PC-3 (cell line): Measurements from ENCODE around the gene GPC5. TPM values are rescaled to one million over a fixed set of nuclear protein-coding genes. Genes with fewer than 3 reads are reported as not detected.

Experiments used
- ATAC-seq: fragments of 200-7000 bp; cut with Tn5 transposase; 2 replicates; pipeline ENCODE4 v1.9.1; 2020; ENCODE audit warnings: mild to moderate bottlenecking, moderate library complexity
- BruUV-seq: library from RNA; stranded (reverse); fragments of 400-500 nt; replicated peaks from 2 replicates; lab custom pipeline; 2021; lab: Mats Ljungman, UMichigan
- CTCF ChIA-PET: fragments of 300-600 bp; sonication (Branson Sonifier 250); formaldehyde crosslinking; loops from one replicate; lab custom pipeline; 2022; ENCODE audit warnings: antibody characterized with exemption; lab: Charles Lee
- POLR2A ChIA-PET: fragments of 300-600 bp; sonication (Branson Sonifier 250); formaldehyde crosslinking; loops from one replicate; lab custom pipeline; 2022; ENCODE audit warnings: antibody characterized with exemption; ENCODE audit not compliant: unreplicated experiment; lab: Charles Lee
- DNase-seq: peaks from one replicate; pipeline ENCODE4 v3.0.0-alpha.2; 2015
- H2AFZ ChIP-seq: fragments of 300-600 bp; sonication (generic); 2 replicates; pipeline ENCODE4 v1.6.0; 2016; ENCODE audit warnings: antibody characterized with exemption, low read length
- H3F3A ChIP-seq: fragments of 300-600 bp; sonication (generic); one replicate; pipeline ENCODE4 v1.6.0; 2017; ENCODE audit warnings: antibody characterized with exemption, low read length, control low read depth, mild to moderate bottlenecking; ENCODE audit not compliant: unreplicated experiment
- H3K27ac ChIP-seq: fragments of 300-600 bp; sonication (generic); 2 replicates; pipeline ENCODE4 v1.5.1; 2016; ENCODE audit warnings: mild to moderate bottlenecking, low read length
- H3K27me3 ChIP-seq: fragments of 300-600 bp; sonication (generic); 2 replicates; pipeline ENCODE4 v1.6.1; 2016; ENCODE audit warnings: low read length, mixed read lengths
- H3K36me3 ChIP-seq: fragments of 300-600 bp; sonication (generic); 2 replicates; pipeline ENCODE4 v1.6.1; 2016; ENCODE audit warnings: low read depth, mixed run types, low read length, mixed read lengths
- H3K4me1 ChIP-seq: fragments of 300-600 bp; sonication (generic); 2 replicates; pipeline ENCODE4 v1.5.1; 2016; ENCODE audit warnings: low read length; ENCODE audit not compliant: insufficient read depth
- H3K4me2 ChIP-seq: fragments of 300-600 bp; sonication (generic); 2 replicates; pipeline ENCODE4 v1.6.0; 2016; ENCODE audit warnings: low read length
- H3K4me3 ChIP-seq: fragments of 300-600 bp; sonication (generic); 2 replicates; pipeline ENCODE4 v1.5.1; 2016; ENCODE audit warnings: mild to moderate bottlenecking, low read length, mixed read lengths
- H3K79me2 ChIP-seq: fragments of 300-600 bp; sonication (generic); 2 replicates; pipeline ENCODE4 v1.6.1; 2017; ENCODE audit warnings: low read length, mixed read lengths
- H3K9ac ChIP-seq: fragments of 300-600 bp; sonication (generic); 2 replicates; pipeline ENCODE4 v1.6.0; 2016; ENCODE audit warnings: mild to moderate bottlenecking, low read length
- H3K9me2 ChIP-seq: fragments of 300-600 bp; sonication (generic); replicated peaks from 2 replicates; pipeline ENCODE4 v1.6.1; 2016; ENCODE audit warnings: mixed run types, low read length, mixed read lengths
- H3K9me3 ChIP-seq: fragments of 300-600 bp; sonication (generic); 2 replicates; pipeline ENCODE4 v1.6.1; 2016; ENCODE audit warnings: low read length, mixed read lengths
- H4K20me1 ChIP-seq: fragments of 300-600 bp; sonication (generic); 2 replicates; pipeline ENCODE4 v1.6.1; 2016; ENCODE audit warnings: low read length, mixed read lengths
- EZH2 ChIP-seq: fragments of 300-600 bp; sonication (generic); IDR thresholded peaks from one replicate; pipeline ENCODE4 v1.6.1; 2017; ENCODE audit warnings: antibody characterized with exemption, mild to moderate bottlenecking, low read length; ENCODE audit not compliant: unreplicated experiment
- EZH2phosphoT487 ChIP-seq: fragments of 300-600 bp; sonication (generic); IDR thresholded peaks from 2 replicates; pipeline ENCODE4 v1.6.1; 2018; ENCODE audit warnings: mild to moderate bottlenecking, antibody characterized with exemption, low read length, borderline replicate concordance
- intact Hi-C: fragments of 100-400 bp; cut with micrococcal nuclease; formaldehyde crosslinking; loops from 2 replicates; pipeline ENCODE4 v1.9.0; 2023
- total RNA-seq: library from RNA; depleted of rRNA; stranded (reverse); fragments of >200 nt; gene quantifications from 2 replicates; pipeline ENCODE4 v1.2.3, GENCODE V29; 2014
- TF ChIP-seq, protein P1 (sequence below): fragments of 300-600 bp; sonication (generic); conservative IDR thresholded peaks from 2 replicates; pipeline ENCODE4 v1.5.1; 2017; ENCODE audit warnings: antibody characterized with exemption, low read depth, mild to moderate bottlenecking, low read length

GPC5 gene
- total RNA-seq, 1 experiment from 2014 or later, result not detected

DNA sequence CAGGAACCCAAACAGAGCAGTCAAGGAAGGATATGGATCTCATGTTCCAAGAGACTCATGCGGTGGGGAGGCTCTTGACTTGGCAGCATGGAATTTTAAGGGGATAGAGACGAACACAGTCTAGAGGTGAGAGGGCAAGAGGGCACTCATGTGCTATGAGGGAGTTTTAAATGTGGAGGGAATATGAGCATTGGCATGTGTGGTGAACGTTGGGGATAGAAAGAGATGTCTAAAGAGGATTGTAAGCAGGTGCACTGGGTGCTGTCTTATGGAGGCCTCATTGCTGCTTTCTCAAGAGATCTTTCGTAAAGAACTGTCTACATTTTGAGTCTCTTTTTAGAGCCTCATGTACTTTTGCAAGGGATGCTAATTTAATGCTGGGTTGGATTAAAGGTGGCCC, 1227.9 kb downstream of the GPC5 start:
- H3K27me3 ChIP-seq, result no peaks in the 10 kb centered on the region
- no peak for DNase-seq
- intact Hi-C loops, result no loop called here
- no peak overlapping the region for H3K4me3 ChIP-seq
- no peak overlapping the region for H2AFZ ChIP-seq
- H3K4me1 ChIP-seq, result no peaks in the 10 kb centered on the region
- no peaks in the 10 kb centered on the region for H3K79me2 ChIP-seq
- BruUV-seq, result no TSS peak
- no peak overlapping the region for H3K27ac ChIP-seq
- H3K9me3 ChIP-seq, result no peaks in the 10 kb centered on the region
- CTCF ChIA-PET, result no interaction called here
- no peaks in the 10 kb centered on the region for H4K20me1 ChIP-seq
- H3K9me2 ChIP-seq, result no peaks in the 10 kb centered on the region
- no peaks in the 10 kb centered on the region for H3F3A ChIP-seq
- POLR2A ChIA-PET, result no interaction called here
- H3K36me3 ChIP-seq, result no peaks in the 10 kb centered on the region
- TF ChIP-seq EZH2, result no peak
- no peak for TF ChIP-seq EZH2phosphoT487
- no peak overlapping the region for H3K4me2 ChIP-seq
- no peak overlapping the region for H3K9ac ChIP-seq
- ATAC-seq, result no peak

DNA sequence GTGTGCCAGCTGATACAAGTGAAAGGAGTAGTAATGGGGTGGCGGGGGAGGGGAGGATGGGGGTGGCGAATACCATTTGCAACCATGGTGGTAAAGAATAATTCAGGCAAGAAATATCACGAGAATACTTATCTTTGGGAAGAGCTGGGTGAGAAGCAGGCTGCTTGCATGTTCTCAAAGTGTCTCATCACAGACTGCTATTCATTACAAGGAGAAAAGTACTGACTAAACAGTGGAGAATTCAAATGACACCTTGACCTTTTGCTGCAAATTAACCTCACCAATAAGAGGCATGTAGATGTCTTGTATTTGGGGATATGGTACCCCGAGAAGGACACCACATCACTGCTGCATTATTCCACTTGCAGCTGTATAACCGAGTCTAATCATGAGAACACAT, 1242.5 kb downstream of the GPC5 start:
- Histone ChIP-seq H3K9me3 (no peaks in the 10 kb centered on the region), H2AFZ (no peak overlapping the region), H3F3A (no peaks in the 10 kb centered on the region), H3K27ac (no peak overlapping the region), H3K9ac (no peak overlapping the region), H3K36me3 (no peaks in the 10 kb centered on the region), H3K4me3 (no peak overlapping the region), H4K20me1 (no peaks in the 10 kb centered on the region), H3K4me1 (no peaks in the 10 kb centered on the region), H3K9me2 (no peaks in the 10 kb centered on the region), H3K79me2 (no peaks in the 10 kb centered on the region), H3K27me3 (no peaks in the 10 kb centered on the region), H3K4me2 (no peak overlapping the region)
- TF ChIP-seq EZH2, result no peak
- TF ChIP-seq EZH2phosphoT487, result no peak
- TF ChIP-seq, protein P1, sequence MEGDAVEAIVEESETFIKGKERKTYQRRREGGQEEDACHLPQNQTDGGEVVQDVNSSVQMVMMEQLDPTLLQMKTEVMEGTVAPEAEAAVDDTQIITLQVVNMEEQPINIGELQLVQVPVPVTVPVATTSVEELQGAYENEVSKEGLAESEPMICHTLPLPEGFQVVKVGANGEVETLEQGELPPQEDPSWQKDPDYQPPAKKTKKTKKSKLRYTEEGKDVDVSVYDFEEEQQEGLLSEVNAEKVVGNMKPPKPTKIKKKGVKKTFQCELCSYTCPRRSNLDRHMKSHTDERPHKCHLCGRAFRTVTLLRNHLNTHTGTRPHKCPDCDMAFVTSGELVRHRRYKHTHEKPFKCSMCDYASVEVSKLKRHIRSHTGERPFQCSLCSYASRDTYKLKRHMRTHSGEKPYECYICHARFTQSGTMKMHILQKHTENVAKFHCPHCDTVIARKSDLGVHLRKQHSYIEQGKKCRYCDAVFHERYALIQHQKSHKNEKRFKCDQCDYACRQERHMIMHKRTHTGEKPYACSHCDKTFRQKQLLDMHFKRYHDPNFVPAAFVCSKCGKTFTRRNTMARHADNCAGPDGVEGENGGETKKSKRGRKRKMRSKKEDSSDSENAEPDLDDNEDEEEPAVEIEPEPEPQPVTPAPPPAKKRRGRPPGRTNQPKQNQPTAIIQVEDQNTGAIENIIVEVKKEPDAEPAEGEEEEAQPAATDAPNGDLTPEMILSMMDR, result no peak
- intact Hi-C loops, result no loop called here
- CTCF ChIA-PET, result no interaction called here
- POLR2A ChIA-PET, result no interaction called here
- ATAC-seq, result no peak
- no peak for DNase-seq
- BruUV-seq, result no TSS peak

DNA sequence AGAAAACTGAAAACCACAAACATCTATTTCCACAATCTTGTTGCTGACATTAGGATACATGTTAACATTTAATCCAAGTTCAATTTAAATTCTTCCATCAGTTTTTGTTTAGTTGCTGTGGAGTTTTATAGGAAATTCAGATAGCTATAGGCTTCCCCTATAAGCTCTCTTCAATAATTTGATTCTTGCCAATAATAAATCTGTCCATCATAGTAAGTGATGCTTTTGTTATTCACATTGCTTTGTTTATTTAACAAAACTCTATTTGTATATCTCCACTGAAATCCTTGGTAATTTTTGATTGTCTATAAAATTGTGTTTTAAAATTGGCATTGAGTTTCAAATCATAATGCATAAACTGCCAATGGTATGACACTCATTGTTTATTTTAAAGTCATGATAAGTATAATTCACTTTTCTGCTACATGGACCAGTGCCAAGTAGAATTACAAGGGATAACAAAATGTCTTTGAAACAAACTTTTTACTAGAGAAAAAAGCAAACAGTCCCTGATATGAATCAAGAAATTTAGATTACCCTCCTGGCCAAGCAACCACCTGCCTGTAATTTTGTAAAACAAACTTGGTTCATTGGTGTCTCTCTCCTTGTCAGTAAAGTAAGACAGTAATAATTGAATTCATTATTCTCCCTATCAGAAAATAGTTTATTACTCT, 1250.9 kb downstream of the GPC5 start:
- no peaks in the 10 kb centered on the region for H3K36me3 ChIP-seq
- H3K27me3 ChIP-seq, result no peaks in the 10 kb centered on the region
- H3K9me3 ChIP-seq, result no peaks in the 10 kb centered on the region
- ATAC-seq (peak; percentile 64), DNase-seq (peak; percentile 25)
- TF ChIP-seq EZH2 (no peak), EZH2phosphoT487 (no peak)
- TF ChIP-seq, protein P1, result no peak
- H3K4me3 ChIP-seq, result no peak overlapping the region
- intact Hi-C loops, result no loop called here
- H2AFZ ChIP-seq, result no peak overlapping the region
- H4K20me1 ChIP-seq, result no peaks in the 10 kb centered on the region
- BruUV-seq, result no TSS peak
- H3F3A ChIP-seq, result no peaks in the 10 kb centered on the region
- H3K9ac ChIP-seq, result no peak overlapping the region
- H3K27ac ChIP-seq, result no peak overlapping the region
- POLR2A ChIA-PET, result no interaction called here
- H3K4me2 ChIP-seq, result no peak overlapping the region
- H3K79me2 ChIP-seq, result no peaks in the 10 kb centered on the region
- CTCF ChIA-PET, result no interaction called here
- H3K9me2 ChIP-seq, result no peaks in the 10 kb centered on the region
- no peaks in the 10 kb centered on the region for H3K4me1 ChIP-seq
